GM18873 (cell line): Measurements from ENCODE around the gene GOLGA7B.
"Not testable (repeated sequence)": the region's sequence is repeated elsewhere in the genome, so short reads cannot be mapped to it uniquely, and the experiment has no call there.

Experiments used
- ATAC-seq: cut with Tn5 transposase; IDR thresholded peaks from one replicate; pipeline ENCODE4 v1.9.1; 2021; ENCODE audit warnings: mild to moderate bottlenecking, moderate library complexity, moderate number of reproducible peaks; ENCODE audit not compliant: unreplicated experiment, low FRiP score

The GOLGA7B gene

DNA sequence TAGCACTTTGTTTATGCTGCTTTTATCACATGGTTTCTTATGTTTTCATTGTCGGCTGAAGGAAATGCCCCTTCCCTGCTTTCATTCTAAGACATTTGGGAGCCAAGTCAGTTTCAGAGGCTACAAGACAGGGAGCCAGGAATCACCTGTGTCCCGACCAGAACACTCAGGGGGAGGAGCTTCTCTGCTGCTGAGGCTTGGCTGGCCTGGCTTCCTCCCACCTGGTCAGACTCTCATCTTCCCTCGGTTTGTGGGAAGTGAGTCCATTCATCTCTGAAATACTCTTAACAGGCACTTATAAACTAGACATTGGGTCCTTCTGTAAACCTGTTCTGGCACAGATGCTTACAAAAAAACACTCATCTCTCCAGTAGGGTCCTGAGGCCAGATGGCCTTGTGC lies 19.6 kb upstream of the GOLGA7B start:
- ATAC-seq = no peak

DNA sequence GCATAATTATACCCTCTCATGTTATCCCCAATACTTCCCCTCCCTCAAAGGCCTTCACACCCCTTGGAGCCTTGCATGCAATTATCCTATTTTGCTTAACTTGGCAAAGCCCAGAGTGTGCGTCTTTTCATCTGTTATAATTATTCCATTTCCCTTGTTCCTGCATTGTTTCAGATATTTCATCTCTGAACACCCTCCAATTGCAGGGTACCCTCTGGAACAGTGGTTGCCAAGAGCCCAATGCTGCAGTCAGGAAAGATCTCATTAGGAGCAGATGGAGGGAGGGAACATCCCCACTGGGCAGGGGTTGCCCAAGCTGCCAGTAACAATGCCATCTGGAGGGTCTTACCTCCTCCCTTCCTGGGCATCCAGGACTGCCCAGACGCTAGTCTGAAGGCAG lies 18.4 kb upstream of the GOLGA7B start:
- no peak for ATAC-seq

DNA sequence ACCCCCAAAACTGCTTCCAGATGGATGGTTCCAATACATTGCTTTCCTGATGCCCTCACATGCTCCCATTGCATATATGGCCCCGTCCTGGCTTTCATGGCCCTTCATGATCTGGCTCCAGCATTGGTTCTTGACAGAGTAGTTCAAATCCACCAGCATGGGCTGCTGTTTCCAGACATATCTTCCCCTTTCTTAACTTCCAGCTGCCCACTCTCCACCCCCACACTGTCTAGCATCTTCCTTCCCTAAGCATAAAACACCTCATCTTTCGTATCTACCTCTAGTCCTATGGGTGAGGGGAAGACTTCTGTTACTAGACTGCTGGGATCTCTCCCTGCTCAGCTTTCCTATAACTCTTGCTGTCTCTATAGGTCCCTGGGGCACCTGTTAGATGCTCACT lies 13.2 kb upstream of the GOLGA7B start:
- no peak for ATAC-seq

DNA sequence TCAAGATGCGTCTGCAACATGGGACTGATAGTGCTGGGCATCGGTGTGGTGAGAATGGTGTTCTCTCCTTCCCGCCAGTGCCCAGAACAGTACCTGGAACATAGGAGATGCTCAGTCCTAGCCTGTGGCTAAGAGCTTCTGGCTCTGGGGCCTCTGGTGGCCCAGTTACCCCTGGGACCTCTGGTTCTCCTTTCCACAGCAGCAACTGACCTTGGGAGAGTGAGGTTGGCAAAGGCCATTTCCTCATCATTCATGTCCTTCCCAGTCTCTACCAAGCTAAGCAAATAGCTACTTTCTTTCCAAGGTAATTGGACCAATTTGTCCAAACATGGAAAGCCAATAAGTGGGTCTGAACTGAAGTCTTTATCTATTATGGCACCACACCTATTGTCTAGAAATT lies 11.6 kb upstream of the GOLGA7B start:
- ATAC-seq = no peak

DNA sequence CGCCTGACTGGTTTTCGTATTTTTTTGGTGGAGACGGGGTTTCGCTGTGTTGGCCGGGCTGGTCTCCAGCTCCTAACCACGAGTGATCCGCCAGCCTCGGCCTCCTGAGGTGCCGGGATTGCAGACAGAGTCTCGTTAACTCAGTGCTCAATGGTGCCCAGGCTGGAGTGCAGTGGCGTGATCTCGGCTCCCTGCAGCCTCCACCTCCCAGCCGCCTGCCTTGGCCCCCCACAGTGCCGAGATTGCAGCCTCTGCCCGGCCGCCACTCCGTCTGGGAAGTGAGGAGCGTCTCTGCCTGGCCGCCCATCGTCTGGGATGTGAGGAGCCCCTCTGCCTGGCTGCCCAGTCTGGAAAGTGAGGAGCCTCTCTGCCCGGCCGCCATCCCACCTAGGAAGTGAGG lies 8.5 kb upstream of the GOLGA7B start:
- ATAC-seq = not testable (repeated sequence)

DNA sequence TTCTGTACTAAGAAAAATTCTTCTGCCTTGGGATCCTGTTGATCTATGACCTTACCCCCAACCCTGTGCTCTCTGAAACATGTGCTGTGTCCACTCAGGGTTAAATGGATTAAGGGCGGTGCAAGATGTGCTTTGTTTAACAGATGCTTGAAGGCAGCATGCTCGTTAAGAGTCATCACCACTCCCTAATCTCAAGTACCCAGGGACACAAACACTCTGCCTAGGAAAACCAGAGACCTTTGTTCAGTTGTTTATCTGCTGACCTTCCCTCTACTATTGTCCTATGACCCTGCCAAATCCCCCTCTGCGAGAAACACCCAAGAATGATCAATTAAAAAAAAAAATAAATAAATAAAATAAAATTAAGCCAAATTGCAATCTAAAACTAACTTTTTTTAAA lies 7.5 kb upstream of the GOLGA7B start:
- ATAC-seq = not testable (repeated sequence)

DNA sequence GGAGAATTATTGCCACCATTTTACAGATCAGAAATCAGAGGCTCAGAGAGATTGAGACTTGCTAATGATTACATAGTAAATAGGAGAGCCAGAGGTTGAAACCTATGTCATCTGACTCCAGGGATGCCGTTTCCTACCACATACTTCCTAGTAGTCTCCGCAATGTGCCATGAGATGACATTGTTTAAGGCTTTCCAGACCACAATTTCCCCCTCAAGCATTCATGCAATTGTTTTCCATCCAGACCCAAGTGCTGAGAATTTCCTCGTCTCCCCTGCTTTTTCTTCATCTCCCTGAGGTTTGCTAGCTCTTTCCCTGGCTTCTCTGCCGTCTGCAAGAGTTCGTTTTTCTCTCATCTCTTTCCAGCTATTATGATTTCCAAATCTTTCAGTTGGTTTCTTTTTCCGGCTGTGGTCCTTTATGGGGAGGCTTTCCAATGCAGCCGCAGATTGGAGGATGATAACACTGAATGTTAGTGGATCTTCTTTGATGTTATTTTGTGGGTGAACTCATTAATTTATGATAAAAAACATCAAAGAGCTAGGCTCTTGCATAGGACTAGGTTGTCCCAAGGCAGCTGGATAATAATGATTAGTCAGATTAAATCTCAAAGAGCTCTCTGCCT lies 6.9 kb upstream of the GOLGA7B start:
- no peak for ATAC-seq

DNA sequence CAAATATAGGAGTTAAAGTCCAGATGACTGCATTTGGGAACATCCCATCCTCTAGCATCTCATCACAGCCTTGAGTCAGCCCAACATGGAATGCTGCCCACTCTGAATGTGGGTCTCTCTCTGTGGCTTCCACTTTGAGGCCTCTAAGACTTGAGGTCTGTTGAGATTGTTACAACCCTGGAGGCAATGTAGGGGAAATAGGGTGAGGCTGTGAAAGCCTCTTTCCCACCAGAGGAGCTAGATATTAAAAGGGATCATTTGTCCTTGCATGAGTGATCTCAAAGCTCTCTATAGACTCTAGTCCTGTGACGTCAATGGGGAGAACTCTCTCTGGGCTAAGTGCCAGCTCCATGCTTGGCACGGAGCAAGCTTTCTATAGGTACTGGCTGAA lies 6.4 kb upstream of the GOLGA7B start:
- ATAC-seq = no peak

DNA sequence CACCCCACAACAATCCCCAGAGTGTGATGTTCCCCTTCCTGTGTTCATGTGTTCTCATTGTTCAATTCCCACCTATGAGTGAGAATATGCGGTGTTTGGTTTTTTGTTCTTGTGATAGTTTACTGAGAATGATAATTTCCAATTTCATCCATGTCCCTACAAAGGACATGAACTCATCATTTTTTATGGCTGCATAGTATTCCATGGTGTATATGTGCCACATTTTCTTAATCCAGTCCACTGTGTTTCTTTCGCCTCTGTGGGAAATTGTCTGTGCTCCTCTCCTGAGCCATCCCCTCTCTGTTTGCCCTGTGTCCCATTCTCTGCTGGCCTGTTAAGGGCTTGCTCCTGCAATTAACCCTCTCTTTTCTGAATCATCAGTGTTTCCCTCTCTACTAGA lies 5.7 kb upstream of the GOLGA7B start:
- not testable (repeated sequence) for ATAC-seq

DNA sequence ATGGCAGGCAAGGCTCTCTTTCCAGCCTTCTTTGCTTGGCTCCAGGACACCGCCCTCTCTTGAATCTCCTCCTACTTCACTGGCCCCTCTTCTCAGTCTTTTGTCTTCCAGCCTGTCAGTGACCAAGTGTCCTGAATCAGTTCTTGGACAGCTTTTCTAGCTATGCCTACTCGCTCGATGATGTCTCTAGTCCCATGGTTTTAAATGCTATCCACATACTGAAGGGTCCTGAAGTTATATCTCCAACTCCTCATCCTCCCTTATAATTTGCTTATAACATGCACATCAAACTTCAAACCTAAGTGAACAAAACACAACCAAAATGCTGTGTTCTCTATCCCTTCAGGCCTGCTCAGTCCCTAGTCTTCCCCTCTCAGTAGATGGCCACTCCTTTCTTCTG lies 5.0 kb upstream of the GOLGA7B start:
- ATAC-seq = no peak

DNA sequence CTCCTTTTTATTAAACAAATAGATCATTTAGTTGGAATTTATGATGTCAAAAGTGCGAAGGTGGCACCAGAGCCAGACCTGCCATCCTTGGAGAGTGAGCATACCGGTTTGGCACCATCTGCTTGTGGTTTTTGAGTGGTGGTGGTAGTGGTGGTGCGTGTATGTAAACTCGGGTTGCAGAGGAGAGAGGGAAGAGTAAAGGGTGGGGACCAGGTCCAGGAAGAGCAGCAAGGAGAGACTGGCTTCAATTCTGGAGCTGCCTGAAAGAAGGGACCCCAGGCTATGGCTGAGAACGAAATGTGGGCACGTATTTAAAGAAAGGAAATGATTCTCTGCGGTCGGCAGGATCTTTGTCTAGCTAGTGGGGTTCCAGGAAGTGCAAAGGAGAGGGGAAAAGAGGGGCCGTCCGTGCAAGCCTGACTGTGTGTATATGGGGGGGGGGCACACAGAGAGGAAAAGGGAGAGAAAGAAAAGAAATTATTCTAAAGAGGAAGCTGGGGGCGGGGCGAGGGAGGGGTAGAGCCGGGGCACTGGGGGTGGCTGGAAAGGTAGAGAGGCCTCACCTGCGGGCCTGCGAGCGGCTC lies 448 bp upstream of the GOLGA7B start:
- ATAC-seq = no peak

DNA sequence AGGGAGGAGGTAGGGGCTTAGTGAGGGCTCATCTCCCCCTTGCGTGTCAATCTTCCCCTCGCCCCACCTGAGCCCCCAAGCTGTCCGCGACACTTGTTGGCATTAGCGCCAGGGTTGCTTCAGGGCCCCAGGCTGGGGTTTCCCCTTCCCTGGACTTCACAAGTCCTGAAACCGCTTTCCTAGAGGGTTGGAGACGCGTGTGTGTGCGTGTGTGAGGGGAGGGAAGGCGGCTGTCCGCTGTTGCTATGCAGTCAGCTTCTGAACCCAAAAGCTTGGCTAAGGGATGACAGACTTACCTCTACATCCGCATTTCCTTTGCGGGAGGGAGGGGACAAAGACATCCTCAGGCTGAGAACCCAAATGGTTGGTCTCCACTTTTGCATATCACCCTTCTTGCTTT lies 803 bp downstream of the GOLGA7B start:
- ATAC-seq = no peak

DNA sequence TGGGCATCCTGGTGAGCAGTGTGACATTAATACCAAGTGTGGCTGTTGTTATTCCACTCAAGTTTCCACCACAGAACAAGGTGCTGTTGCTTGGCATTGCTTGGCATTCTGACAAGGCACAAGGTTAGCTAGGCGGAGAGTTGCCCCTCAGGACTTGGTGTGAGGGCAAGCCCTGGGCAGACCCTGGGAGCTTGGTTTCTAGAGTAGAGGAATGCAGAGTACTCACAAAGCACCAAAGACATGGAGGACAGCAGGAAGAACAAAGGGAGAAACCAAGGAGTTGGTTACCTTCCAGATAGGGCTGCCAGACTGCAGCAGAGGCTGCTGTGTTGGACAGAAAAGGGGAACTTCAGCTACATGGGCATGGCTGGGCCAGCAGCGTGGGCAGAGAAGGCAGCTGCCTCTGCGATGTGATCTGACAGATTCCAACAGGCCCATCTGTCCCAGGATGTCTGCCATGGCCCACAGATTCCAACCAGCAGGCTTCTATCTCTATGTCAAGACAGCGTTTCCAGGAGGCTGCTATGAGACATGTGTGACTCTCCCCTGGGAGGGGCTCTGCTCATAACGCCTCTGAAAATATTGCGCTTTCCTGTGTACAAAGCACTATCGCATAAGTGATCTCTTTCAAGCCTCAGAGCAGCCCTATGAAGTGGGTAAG lies 1.8 kb downstream of the GOLGA7B start:
- no peak for ATAC-seq

DNA sequence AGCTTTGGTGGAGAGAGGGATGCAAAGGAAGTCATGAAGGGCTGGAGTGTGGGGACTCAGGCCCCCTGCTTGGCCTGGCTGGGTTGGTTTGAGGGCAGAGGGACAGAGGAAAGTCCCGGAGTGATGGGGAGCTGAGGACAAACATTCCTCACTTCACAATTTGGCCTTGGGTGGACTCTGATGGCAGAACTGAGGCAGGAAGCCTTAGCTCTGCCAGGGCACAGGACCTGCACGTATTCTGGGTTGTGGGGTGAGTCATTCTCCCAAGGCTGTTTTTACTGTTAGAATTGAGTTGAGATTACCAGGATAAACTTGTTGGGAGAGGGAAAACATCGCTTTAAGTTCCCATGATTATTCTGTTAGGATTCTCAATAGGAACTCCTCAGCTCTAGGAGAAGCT lies 2.6 kb downstream of the GOLGA7B start:
- ATAC-seq = no peak

DNA sequence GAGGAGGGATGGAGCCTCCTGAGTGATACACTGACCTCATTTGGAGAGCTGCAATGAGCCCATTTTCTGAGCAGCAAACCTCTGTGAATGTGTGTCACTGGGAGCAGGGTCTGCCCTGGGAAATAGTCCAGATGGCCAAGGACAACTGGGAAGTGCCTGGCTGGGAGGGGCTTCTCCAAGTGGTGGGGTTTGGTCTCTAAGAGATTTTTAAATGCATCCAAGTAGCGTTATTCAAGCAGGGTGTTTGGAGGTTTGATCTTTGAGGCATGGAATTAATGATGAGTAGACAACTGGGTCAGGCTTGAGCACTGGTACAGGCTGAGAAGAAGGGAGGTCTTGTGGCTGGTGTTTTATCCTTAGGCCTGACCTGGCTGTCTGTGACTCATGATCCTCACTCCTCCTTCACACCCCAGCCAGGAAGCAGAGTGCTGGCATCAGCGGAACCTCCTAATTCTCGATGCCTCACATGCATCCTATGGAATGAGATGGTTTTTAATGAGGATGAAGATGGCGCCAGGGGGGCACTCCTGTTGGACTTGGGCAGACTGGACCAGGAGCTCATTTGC lies 3.3 kb downstream of the GOLGA7B start:
- no peak for ATAC-seq

DNA sequence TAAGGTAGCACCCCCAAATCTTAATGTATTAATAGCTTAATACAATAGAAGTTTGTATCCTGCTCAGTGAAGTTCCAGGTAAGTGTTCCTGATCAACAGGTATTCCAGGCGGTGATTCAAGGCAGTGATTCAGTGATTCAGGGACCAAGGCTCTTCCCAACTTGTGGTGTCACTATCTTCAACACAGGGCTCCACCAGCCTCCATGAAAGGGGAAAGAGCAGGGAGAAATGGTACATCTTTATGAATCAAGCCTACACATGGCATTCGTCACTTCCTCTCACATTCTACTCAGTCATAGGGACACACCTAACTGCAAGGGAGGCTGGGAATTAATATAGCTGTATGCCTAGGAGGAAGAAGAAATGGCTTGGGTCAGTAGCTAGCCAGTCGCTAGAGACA lies 5.1 kb downstream of the GOLGA7B start:
- ATAC-seq = no peak

DNA sequence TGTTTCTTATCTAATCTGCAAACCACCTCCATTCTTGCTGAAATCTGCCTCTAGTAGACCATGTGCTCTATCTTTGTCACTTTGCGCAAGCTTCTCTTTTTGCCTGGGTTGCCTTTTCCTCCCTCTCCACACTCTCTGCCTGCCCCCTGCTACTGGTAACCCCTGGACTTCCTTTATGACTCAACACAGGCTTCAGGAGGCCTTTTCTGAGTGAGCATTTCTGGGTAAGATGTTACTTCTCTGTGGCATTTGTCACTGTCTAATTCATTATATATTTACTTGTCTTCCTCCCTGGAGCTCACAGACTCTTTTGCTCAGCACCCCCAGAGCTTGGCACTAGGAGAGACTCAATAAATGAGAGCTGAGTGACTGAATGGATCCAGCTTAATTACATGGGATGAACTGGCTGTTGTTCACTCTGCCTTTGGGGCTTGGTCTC lies 8.4 kb downstream of the GOLGA7B start:
- ATAC-seq = no peak

DNA sequence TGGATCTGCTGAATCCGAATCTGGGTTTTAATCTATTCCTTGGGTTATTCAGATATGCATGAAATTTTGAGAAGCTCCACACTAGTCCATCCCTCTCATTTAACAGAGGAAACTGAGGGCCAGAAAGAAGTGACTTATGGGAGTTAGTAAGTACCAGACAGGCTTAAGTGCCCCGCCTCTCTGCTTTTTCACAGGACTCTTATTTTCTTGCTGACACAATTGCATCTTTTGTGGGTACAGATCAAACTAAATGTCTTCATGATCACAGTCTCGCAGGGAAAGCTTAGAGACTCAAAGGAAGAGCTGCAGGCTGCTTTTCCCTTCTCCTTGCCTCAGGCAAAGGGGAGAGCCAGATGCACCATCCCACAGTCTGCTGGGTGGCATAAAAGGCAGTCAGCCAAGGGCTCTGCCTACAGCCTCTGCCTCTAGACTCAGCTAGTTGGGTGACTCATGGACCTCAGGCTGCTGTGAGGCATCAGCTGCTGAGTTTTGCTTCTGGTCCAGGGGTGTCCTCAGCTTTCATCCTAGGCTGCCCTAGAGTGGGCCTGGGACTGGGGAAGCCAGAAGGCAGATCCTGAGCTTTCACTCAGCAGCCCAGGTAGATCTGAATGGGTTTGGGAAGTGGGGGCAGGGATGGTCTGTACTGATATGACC lies 11.6 kb downstream of the GOLGA7B start:
- ATAC-seq = no peak

DNA sequence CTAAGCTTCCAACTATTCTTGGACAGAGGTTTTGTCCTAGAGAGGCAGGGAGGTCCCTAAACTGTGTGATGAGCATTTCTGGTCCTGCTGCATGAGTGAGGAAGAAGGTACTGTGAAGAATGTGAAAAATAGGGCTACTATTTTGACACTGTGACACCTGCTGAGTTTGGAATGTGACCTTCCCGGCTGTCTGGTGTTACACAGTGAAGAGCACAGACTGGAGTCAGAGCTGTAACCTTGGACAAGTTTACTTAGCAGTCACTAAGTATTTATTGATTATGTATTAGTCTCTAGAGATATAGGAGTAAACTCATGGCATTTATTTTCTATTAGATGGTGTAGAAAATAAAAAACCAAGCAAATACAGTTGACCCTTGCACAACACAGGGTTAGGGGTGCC lies 12.3 kb downstream of the GOLGA7B start:
- no peak for ATAC-seq

DNA sequence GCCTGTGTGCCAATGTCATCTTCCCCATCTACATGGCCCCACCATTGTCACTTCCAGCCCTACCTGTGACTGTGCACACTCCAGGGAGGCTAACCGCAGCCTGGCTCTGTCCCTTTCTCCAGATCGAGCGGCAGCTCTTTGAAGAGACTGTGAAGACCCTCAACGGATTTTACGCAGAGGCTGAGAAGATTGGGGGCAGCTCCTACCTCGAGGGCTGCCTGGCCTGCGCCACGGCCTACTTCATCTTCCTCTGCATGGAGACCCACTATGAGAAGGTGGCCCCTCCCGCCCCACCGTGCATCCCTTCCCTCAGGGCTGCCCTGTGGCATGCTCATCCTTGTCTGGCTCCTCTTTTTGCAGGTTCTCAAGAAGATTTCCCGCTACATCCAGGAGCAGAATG lies 14.2 kb downstream of the GOLGA7B start:
- no peak for ATAC-seq

DNA sequence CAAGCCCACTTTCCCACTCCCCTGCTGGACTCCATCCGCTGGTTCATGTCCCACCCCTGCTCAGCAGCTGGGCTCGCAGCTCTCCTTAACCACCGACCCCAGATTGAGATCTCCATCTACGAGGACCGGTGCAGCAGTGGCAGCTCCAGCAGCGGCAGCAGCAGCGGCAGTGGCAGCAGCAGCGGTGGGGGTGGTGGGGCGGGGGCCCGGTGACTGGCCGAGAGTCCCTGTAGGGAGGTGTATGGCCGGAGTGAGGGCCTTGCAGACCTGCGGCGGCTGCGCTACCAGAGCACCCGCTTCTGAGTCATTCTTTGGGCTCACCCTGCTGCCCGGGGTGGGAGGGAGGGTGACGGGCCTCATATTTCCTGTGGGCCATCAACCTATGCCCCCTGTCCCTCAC lies 15.8 kb downstream of the GOLGA7B start:
- ATAC-seq = no peak
